ENCODE measurements around the gene HNRNPUL2.

GRCh38 chr11:62671608-62672389, 55.5 kb downstream of the HNRNPUL2 start, which contains the start of the genes LBHD1 and UQCC3:
- TF ChIP-seq EP300 (IDR thresholded peaks at IDR 0.05): no peak
- TF ChIP-seq, protein P1, sequence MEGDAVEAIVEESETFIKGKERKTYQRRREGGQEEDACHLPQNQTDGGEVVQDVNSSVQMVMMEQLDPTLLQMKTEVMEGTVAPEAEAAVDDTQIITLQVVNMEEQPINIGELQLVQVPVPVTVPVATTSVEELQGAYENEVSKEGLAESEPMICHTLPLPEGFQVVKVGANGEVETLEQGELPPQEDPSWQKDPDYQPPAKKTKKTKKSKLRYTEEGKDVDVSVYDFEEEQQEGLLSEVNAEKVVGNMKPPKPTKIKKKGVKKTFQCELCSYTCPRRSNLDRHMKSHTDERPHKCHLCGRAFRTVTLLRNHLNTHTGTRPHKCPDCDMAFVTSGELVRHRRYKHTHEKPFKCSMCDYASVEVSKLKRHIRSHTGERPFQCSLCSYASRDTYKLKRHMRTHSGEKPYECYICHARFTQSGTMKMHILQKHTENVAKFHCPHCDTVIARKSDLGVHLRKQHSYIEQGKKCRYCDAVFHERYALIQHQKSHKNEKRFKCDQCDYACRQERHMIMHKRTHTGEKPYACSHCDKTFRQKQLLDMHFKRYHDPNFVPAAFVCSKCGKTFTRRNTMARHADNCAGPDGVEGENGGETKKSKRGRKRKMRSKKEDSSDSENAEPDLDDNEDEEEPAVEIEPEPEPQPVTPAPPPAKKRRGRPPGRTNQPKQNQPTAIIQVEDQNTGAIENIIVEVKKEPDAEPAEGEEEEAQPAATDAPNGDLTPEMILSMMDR (IDR thresholded peaks at IDR 0.05): peak in 1 of 4 experiments; percentile 24

All from gastroesophageal sphincter (tissue), 3 donors.